HEK293 (cell line): ENCODE data around the gene SLC8A1.

Source experiments
- ATF2 ChIP-seq: fragments of 450-650 bp; formaldehyde crosslinking; IDR thresholded peaks from 2 replicates; pipeline ENCODE4 v1.5.1; 2016; ENCODE audit warnings: missing biosample characterization, missing genetic modification characterization, low read depth
- ZBTB21 ChIP-seq: fragments of 450-650 bp; formaldehyde crosslinking; IDR thresholded peaks from 2 replicates; pipeline ENCODE4 v1.5.1; 2017; ENCODE audit warnings: missing biosample characterization, missing genetic modification characterization
- ZNF121 ChIP-seq: fragments of 450-650 bp; formaldehyde crosslinking; IDR thresholded peaks from 2 replicates; pipeline ENCODE4 v1.5.1; 2016; ENCODE audit warnings: missing biosample characterization, missing genetic modification characterization
- ZNF223 ChIP-seq: fragments of 450-650 bp; formaldehyde crosslinking; IDR thresholded peaks from 2 replicates; pipeline ENCODE4 v1.5.1; 2016; ENCODE audit warnings: missing biosample characterization, missing genetic modification characterization
- ZNF561 ChIP-seq: fragments of 450-650 bp; IDR thresholded peaks from 2 replicates; pipeline ENCODE4 v1.5.1; 2018; ENCODE audit warnings: missing biosample characterization, missing genetic modification characterization, borderline replicate concordance

GRCh38 chr2:40251137-40251536, 200.8 kb downstream of the SLC8A1 start:
- no peak for TF ChIP-seq ATF2 (tag by site-specific recombination)
- TF ChIP-seq ZNF223 (tag by site-specific recombination) = no peak
- TF ChIP-seq ZBTB21 (tag by site-specific recombination) = no peak
- TF ChIP-seq ZNF561 (tag by site-specific recombination) = no peak
- TF ChIP-seq ZNF121 (tag by site-specific recombination) = no peak
